GM12878 (cell line): ENCODE data around the gene ZMYND11. TPM values are rescaled to one million over a fixed set of nuclear protein-coding genes. Genes with fewer than 3 reads are reported as not detected.

ENCODE experiments used
- ATAC-seq: fragments of 200-7000 bp; cut with Tn5 transposase; 3 replicates; pipeline ENCODE4 v1.9.1; 2020; ENCODE audit warnings: mild to moderate bottlenecking, moderate library complexity
- BruUV-seq: library from RNA; stranded (reverse); fragments of 400-500 nt; replicated peaks from 2 replicates; lab custom pipeline; 2021; lab: Mats Ljungman, UMichigan
- CTCF ChIA-PET: fragments of 300-600 bp; sonication (Branson Sonifier 250); formaldehyde crosslinking; extraction: SDS; loops from one replicate; lab custom pipeline; 2021; ENCODE audit warnings: inconsistent platforms; lab: Yijun Ruan, JAX
- POLR2A ChIA-PET: fragments of 350-600 bp; formaldehyde crosslinking; extraction: SDS; loops from one replicate; lab custom pipeline; 2021; ENCODE audit warnings: inconsistent platforms; lab: Charles Lee
- RAD21 ChIA-PET: fragments of 300-600 bp; sonication (Branson Sonifier 250); formaldehyde crosslinking; loops from one replicate; lab custom pipeline; 2023; ENCODE audit warnings: antibody characterized with exemption; ENCODE audit not compliant: unreplicated experiment; lab: Charles Lee
- SMC1A ChIA-PET: fragments of 300-600 bp; sonication (Branson Sonifier 250); formaldehyde crosslinking; loops from one replicate; lab custom pipeline; 2023; ENCODE audit not compliant: unreplicated experiment, uncharacterized antibody; lab: Charles Lee
- DNase-seq: peaks from one replicate; pipeline ENCODE4 v3.0.0-alpha.2; 2011; ENCODE audit warnings: low read depth, low spot score
- FAIRE-seq: peaks from 3 replicates; lab custom pipeline; 2011; peaks lifted over from hg19 to GRCh38; lab: Jason Lieb, UNC
- H2AFZ ChIP-seq: 2 replicates; pipeline ENCODE4 v1.6.0; 2011; ENCODE audit warnings: low read depth, low read length, control low read depth; ENCODE audit not compliant: control insufficient read depth
- H3K27ac ChIP-seq: 2 replicates; pipeline ENCODE4 v1.5.1; 2011; ENCODE audit warnings: control low read depth; ENCODE audit not compliant: control insufficient read depth, insufficient read depth
- H3K27me3 ChIP-seq, 2 experiments: replicated peaks in 1 of 2; 2 replicates each; pipeline versions ENCODE4 v1.6.0 to v1.6.1; 2011; ENCODE audit warnings: low read length in 1 of 2; ENCODE audit not compliant: control insufficient read depth in 2 of 2, insufficient read depth in 2 of 2
- H3K36me3 ChIP-seq, 2 experiments: 2 replicates each; pipeline ENCODE4 v1.5.1; 2011; ENCODE audit warnings: low read length in 1 of 2; ENCODE audit not compliant: control insufficient read depth in 2 of 2, insufficient read depth in 2 of 2
- H3K4me1 ChIP-seq: 2 replicates; pipeline ENCODE4 v1.6.1; 2011; ENCODE audit warnings: mild to moderate bottlenecking, low read length, moderate library complexity, mixed read lengths; ENCODE audit not compliant: control insufficient read depth, insufficient read depth
- H3K4me2 ChIP-seq: 2 replicates; pipeline ENCODE4 v1.6.0; 2011; ENCODE audit warnings: control low read depth; ENCODE audit not compliant: control insufficient read depth, insufficient read depth
- H3K4me3 ChIP-seq: fragments of 200-600 bp; sonication (generic); 2 replicates; pipeline ENCODE4 v1.5.1; 2016
- H3K79me2 ChIP-seq: 2 replicates; pipeline ENCODE4 v1.6.0; 2011; ENCODE audit warnings: low read length; ENCODE audit not compliant: control insufficient read depth, insufficient read depth
- H3K9ac ChIP-seq: 2 replicates; pipeline ENCODE4 v1.8.0; 2011; ENCODE audit warnings: low read length, control low read depth, mixed read lengths; ENCODE audit not compliant: control insufficient read depth, insufficient read depth
- H3K9me3 ChIP-seq: replicated peaks from 3 replicates; pipeline ENCODE4 v1.5.1; 2011; ENCODE audit warnings: mild to moderate bottlenecking, low read length; ENCODE audit not compliant: control insufficient read depth, insufficient read depth
- H4K20me1 ChIP-seq: 2 replicates; pipeline ENCODE4 v1.6.0; 2011; ENCODE audit not compliant: control insufficient read depth, insufficient read depth
- RAD21 ChIP-seq: IDR thresholded peaks from 2 replicates; pipeline ENCODE4 v1.6.1; 2011; ENCODE audit warnings: mild to moderate bottlenecking, low read depth, low read length, moderate library complexity; ENCODE audit not compliant: insufficient read depth
- RB1 ChIP-seq: fragments of 450-650 bp; formaldehyde crosslinking; IDR thresholded peaks from 2 replicates; pipeline ENCODE4 v1.6.1; 2017; ENCODE audit warnings: mild to moderate bottlenecking, borderline replicate concordance
- SMC3 ChIP-seq: IDR thresholded peaks from 2 replicates; pipeline ENCODE4 v1.6.1; 2011; ENCODE audit warnings: low read length, improper control_type of control experiment, borderline replicate concordance
- STAT1 ChIP-seq: fragments of 450-650 bp; conservative IDR thresholded peaks from 2 replicates; pipeline ENCODE4 v1.6.1; 2014; ENCODE audit warnings: antibody characterized with exemption, mild to moderate bottlenecking
- USF2 ChIP-seq: IDR thresholded peaks from 2 replicates; pipeline ENCODE4 v1.6.1; 2011; ENCODE audit warnings: low read depth, low read length, improper control_type of control experiment, borderline replicate concordance
- ZNF622 ChIP-seq: fragments of 450-650 bp; IDR thresholded peaks from 2 replicates; pipeline ENCODE4 v1.6.1; 2017; ENCODE audit warnings: mild to moderate bottlenecking, inconsistent platforms
- WGBS: methylation state at CpG from one replicate; pipeline ENCODE4 v1.1.6; 2016; ENCODE audit warnings: low lambda C conversion rate; ENCODE audit not compliant: insufficient replicate concordance, insufficient coverage; ENCODE audit errors: missing lambda C conversion rate; 5-methylcytosine and 5-hydroxymethylcytosine counted together
- in situ Hi-C: fragments of 300-500 bp; cut with MboI; formaldehyde crosslinking; loops from 9 replicates; pipeline ENCODE4 v1.14.3; 2018; ENCODE audit warnings: mixed read lengths
- intact Hi-C: fragments of 100-400 bp; cut with micrococcal nuclease; formaldehyde crosslinking; loops from one replicate; pipeline ENCODE4 v1.14.2; 2022; ENCODE audit not compliant: unreplicated experiment
- polyA plus RNA-seq, 11 experiments: library from polyadenylated mRNA; depleted of rRNA in 4 of 11; unstranded in 6 of 11; stranded (reverse) in 5 of 11; fragments of >200 nt; fragmentation: Nextera tagmentation in 4 of 11; fragmentation: Illumina TruSeq in 1 of 11; extraction: Ambion mirVana in 4 of 11; extraction: Trizol in 1 of 11; gene quantifications; 1 replicate in 1 of 11; 2 replicates in 10 of 11; pipeline versions ENCODE4 v1.2.1 to v1.2.3, GENCODE V29; 2011 to 2016; ENCODE audit warnings: inconsistent platforms in 2 of 11, missing spikeins in 2 of 11, low read depth in 1 of 11
- total RNA-seq, 4 experiments: library from RNA; depleted of rRNA in 3 of 4; stranded (reverse); fragments of >200 nt in 3 of 4; fragmentation: Illumina TruSeq in 1 of 4; extraction: Trizol in 1 of 4; gene quantifications; 2 replicates each; pipeline versions ENCODE4 v1.2.1 to v1.2.3, GENCODE V29; 2013 to 2021
- TF ChIP-seq, protein P1 (sequence below), 3 experiments: IDR thresholded peaks in 2 of 3; conservative IDR thresholded peaks in 1 of 3; 2 replicates each; pipeline ENCODE4 v1.5.1; 2011; ENCODE audit warnings: low read depth in 3 of 3, low read length in 3 of 3, mild to moderate bottlenecking in 3 of 3, control low read depth in 2 of 3, moderate library complexity in 2 of 3, inconsistent platforms in 1 of 3, mixed read lengths in 1 of 3; ENCODE audit not compliant: control insufficient read depth in 2 of 3, insufficient read depth in 1 of 3; ENCODE audit errors: extremely low read depth in 1 of 3
- TF ChIP-seq, protein P2 (sequence below): fragments of 450-650 bp; IDR thresholded peaks from 2 replicates; pipeline ENCODE4 v1.6.1; 2017; ENCODE audit warnings: borderline replicate concordance

Gene ZMYND11
- total and polyA plus RNA-seq, 10 of the 15 experiments (the other 5 are each of a cell fraction or from before 2014, with no cell fraction given) = 3.3 to 24.4 (median 13.1) TPM

- Histone ChIP-seq H3K4me3 (no peak overlapping the region), H3K4me2 (no peak overlapping the region), H3K9ac (no peak overlapping the region), H3K27me3 (no peaks in the 10 kb centered on the region), H3K4me1 (no peaks in the 10 kb centered on the region; the same call in 1 of the 2 replicates), H3K36me3 (peaks cover 0 to 3% of the 10 kb centered on the region in 2 experiments; a peak in 1 of 4 replicates), H2AFZ (no peak overlapping the region), H3K79me2 (no peaks in the 10 kb centered on the region), H3K27ac (no peak overlapping the region), H3K9me3 (peaks cover 2% of the 10 kb centered on the region; the same call in 2 of the 3 replicates), H4K20me1 (no peaks in the 10 kb centered on the region)
- ChIA-PET POLR2A (no interaction called here), CTCF (no interaction called here), RAD21 (no interaction called here), SMC1A (no interaction called here)
- TF ChIP-seq STAT1 (no peak), ZNF622 (no peak), SMC3 (peak; percentile 36; the same call in 1 of the 2 replicates), RAD21 (peak; percentile 45), RB1 (no peak), USF2 (no peak)
- TF ChIP-seq, protein P1, sequence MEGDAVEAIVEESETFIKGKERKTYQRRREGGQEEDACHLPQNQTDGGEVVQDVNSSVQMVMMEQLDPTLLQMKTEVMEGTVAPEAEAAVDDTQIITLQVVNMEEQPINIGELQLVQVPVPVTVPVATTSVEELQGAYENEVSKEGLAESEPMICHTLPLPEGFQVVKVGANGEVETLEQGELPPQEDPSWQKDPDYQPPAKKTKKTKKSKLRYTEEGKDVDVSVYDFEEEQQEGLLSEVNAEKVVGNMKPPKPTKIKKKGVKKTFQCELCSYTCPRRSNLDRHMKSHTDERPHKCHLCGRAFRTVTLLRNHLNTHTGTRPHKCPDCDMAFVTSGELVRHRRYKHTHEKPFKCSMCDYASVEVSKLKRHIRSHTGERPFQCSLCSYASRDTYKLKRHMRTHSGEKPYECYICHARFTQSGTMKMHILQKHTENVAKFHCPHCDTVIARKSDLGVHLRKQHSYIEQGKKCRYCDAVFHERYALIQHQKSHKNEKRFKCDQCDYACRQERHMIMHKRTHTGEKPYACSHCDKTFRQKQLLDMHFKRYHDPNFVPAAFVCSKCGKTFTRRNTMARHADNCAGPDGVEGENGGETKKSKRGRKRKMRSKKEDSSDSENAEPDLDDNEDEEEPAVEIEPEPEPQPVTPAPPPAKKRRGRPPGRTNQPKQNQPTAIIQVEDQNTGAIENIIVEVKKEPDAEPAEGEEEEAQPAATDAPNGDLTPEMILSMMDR (IDR thresholded peaks at IDR 0.05 in 2 of 3, conservative IDR thresholded peaks at IDR 0.05 in 1 of 3; ENCODE audit: control insufficient read depth in 2 of 3, extremely low read depth in 1 of 3, insufficient read depth in 1 of 3, low read depth in 3 of 3, low read length in 3 of 3) = peak; percentile 21 to 51 (median 28); a peak in 5 of 6 replicates
- TF ChIP-seq, protein P2, sequence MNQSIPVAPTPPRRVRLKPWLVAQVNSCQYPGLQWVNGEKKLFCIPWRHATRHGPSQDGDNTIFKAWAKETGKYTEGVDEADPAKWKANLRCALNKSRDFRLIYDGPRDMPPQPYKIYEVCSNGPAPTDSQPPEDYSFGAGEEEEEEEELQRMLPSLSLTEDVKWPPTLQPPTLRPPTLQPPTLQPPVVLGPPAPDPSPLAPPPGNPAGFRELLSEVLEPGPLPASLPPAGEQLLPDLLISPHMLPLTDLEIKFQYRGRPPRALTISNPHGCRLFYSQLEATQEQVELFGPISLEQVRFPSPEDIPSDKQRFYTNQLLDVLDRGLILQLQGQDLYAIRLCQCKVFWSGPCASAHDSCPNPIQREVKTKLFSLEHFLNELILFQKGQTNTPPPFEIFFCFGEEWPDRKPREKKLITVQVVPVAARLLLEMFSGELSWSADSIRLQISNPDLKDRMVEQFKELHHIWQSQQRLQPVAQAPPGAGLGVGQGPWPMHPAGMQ = no peak
- intact Hi-C loops (loop anchor here (5.0 kb wide), 1 partner anchor 334 kb away; no protein-coding TSS in a partner anchor), in situ Hi-C loops (no loop called here)
- peak; percentile 46; the same call in 2 of the 3 replicates for ATAC-seq
- WGBS = 43% methylated on average over 2 of the region's 2 CpGs
- no peak for DNase-seq
- no peak for FAIRE-seq
- BruUV-seq = no TSS peak
Observed at GRCh38 chr10:178208-178607, 43.0 kb downstream of the ZMYND11 start.
